AG09309 (cell line): Measurements from ENCODE around the gene FAM83C.

Experiments
- DNase-seq: peaks from one replicate; pipeline ENCODE4 v3.0.0-alpha.2; 2010; ENCODE audit warnings: low read depth
- H3K4me3 ChIP-seq: 2 replicates; pipeline ENCODE4 v1.5.1; 2011; ENCODE audit warnings: mild to moderate bottlenecking, low read depth, low read length, moderate library complexity; ENCODE audit not compliant: control insufficient read depth
- CTCF ChIP-seq: IDR thresholded peaks from 2 replicates; pipeline ENCODE4 v1.5.1; 2011; ENCODE audit warnings: mild to moderate bottlenecking, low read depth, low read length, inconsistent platforms; ENCODE audit not compliant: insufficient read depth, control insufficient read depth; ENCODE audit errors: missing control alignments

The FAM83C gene

GRCh38 chr20:35311409-35311808 lies 19.2 kb upstream of the FAM83C start:
- H3K4me3 ChIP-seq = no peak overlapping the region
- no peak for DNase-seq
- no peak for TF ChIP-seq CTCF

DNA sequence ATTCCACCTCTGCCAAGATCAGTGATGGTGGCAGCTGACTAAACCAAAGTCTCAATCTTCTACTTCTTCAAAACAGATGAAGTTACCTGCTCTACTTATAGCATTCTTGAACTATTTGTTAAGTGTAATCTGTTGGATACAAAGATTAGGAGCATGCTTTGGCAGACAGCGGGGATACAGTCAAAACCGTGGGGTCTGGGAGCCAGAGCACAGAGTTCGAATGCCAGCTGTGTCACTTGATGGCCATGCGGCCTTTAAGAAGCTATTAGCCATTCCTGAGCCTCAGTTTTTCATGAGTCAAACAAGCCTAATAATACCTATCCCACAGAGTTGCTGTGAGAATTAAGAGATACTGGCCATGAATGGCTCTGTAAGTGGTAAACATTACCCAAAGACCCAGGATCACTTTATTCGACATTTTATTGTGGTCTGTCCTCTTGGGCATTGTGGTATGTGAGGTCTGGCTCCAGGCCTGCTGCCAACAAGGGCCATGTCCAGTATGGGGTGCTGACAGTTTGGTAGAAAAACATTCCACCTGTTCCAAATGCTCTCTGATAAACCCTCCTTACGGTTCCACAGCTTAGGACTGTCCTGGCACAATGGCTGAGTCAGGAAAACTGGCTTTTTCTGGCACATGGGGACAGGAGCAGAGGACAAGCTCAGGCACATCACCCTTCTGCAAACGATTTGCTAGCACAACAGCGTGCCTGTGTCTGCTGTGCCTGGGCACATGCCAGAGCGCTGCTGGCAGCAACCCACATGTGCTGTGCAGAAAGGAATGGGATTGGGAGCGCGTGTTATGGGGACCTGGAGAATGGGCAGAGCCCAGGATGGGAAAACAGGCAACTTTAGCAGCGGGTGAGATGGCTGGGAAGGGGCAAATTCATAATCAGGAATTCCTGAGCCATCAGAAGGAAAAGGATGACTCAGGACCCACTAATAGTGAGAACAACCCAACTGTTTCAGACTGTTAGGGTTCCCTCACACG lies 15.7 kb upstream of the FAM83C start:
- peak; percentile 64 for DNase-seq
- H3K4me3 ChIP-seq = no peak overlapping the region
- no peak for TF ChIP-seq CTCF

GRCh38 chr20:35306931-35307517 lies 14.8 kb upstream of the FAM83C start:
- no peak overlapping the region for H3K4me3 ChIP-seq
- peak; percentile 75 for TF ChIP-seq CTCF
- no peak for DNase-seq

GRCh38 chr20:35305682-35306556 lies 13.7 kb upstream of the FAM83C start:
- no peak for TF ChIP-seq CTCF

DNA sequence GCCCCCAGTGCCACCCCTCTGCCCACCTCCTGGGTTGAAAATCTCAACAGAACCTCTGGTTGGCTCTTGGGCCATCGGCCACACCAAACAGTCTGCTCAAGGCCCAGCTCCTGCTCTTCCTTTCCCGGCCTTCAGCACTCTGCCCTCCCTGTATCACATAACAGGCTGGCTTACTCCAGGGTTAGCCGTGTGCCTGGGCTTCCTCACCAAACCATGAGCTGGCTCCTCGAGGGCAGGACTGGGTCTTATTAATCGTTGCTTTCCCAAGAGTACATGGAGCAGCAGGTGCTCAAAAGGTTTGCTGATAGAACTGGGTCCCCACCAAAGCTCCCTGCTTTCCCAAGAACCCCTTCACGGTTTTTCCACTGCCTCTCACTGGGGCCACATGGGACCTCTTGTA lies 12.7 kb upstream of the FAM83C start:
- no peak for DNase-seq
- no peak for TF ChIP-seq CTCF
- H3K4me3 ChIP-seq = no peak overlapping the region

More at GRCh38 chr20:35305682-35306556, 13.7 kb upstream of the FAM83C start:
- peak; percentile 97 for DNase-seq
- no peak overlapping the region for H3K4me3 ChIP-seq
